ENCODE measurements around the gene ZNF574.
"Not testable (repeated sequence)": the region's sequence is repeated elsewhere in the genome, so short reads cannot be mapped to it uniquely, and the experiment has no call there.

Gene ZNF574

DNA sequence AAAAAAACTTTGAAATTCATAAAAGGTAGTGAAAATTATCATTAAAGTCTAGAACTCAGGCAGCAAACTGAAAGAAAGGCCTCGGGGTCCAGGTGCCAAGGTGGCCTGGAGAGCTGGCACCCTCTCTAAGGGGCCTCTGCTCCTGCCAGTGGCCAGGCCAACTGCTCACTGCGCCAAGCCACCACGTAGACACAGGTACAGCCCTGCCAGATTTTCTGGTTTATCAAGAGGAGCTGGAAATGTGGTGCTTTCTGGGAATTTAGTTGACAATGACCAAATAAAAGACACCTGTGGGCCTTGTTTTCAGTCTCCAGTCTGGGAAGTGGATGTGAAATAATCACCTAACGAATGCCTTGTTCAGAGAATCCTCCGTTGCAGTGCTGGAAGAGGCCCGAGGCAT is 22.8 kb downstream of the ZNF574 start:
- Mint-ChIP-seq H3K27ac (no peak overlapping the region), H3K4me3 (no peak overlapping the region), H3K27me3 (no peaks in the 10 kb centered on the region), H3K9me3 (no peaks in the 10 kb centered on the region), H3K4me1 (peaks cover 10% of the 10 kb centered on the region)
- DNase-seq (no peak), ATAC-seq (no peak)

DNA sequence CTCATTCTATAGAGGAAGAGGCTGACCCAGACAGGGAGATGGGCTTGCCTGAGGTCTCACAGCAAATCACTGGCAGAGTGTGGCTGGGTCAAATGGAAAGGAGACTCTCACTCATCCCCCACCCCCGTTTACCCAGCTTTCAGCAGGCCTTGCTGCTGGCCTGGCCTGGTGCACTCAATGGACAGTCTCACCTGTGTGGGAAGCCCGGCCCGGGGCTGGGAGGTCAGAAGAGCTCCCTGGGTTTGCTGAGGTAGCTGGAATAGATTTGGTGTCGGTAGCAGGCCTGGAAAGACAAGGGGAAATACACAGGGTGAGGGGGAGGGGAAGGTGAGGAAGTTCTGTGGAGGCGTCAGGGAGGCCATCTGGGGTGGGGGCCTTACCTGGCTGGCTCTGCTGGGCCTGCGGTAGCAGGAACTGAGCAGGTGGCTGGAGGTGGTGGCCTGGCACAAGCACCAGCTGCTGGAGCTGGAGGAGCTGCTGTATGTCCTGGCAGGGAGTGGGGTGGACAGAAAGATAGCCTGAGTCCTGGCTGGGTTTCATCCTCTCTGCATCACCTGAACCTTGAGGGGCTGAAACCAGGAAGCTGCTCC is 23.5 kb downstream of the ZNF574 start:
- Mint-ChIP-seq H3K4me1 (peaks cover 7% of the 10 kb centered on the region), H3K27me3 (no peaks in the 10 kb centered on the region), H3K9me3 (no peaks in the 10 kb centered on the region), H3K27ac (peak overlapping the region; percentile 73 to 87), H3K4me3 (no peak overlapping the region)
- ATAC-seq (no peak), DNase-seq (no peak)

DNA sequence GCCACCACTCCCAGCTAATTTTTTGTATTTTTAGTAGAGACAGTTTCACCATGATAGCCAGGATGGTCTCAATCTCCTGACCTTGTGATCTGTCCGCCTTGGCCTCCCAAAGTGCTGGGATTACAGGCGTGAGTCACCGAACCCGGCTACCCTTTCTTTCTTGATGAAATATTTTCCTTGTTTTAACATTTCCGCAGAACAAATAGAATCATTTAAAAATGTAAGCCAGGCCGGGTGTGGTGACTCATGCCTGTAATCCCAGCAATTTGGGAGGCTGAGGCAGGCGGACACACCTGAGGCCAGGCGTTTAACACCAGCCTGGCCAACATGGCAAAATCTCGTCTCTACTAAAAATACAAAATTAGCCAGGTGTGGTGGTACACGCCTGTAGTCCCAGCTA is 24.3 kb downstream of the ZNF574 start:
- not testable (repeated sequence) for H3K27ac Mint-ChIP-seq, ATAC-seq, H3K27me3 Mint-ChIP-seq, H3K4me3 Mint-ChIP-seq, DNase-seq, H3K9me3 Mint-ChIP-seq
- peaks cover 12% of the 10 kb centered on the region for H3K4me1 Mint-ChIP-seq

DNA sequence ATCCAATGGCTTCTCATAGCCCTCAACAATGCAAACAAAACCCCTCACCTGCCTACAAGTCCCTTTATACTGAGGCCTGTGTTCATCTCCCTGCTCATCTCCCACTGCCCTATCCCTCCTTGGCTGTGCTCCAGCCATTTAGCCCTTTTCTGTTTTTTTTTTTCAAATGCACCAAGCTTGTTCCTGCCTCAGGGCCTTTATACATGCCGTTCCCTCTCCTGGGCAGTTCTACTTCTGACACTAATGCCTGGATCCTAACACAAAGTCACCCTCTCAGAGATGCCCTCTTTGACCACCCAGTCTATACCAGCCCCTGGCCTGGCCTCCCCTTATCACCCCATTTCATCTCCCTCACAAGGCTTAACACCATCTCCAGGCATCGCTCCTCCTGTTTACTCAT is 26.9 kb downstream of the ZNF574 start:
- Mint-ChIP-seq H3K9me3 (no peaks in the 10 kb centered on the region), H3K4me1 (peaks cover 27% of the 10 kb centered on the region), H3K4me3 (no peak overlapping the region), H3K27me3 (no peaks in the 10 kb centered on the region), H3K27ac (no peak overlapping the region)
- ATAC-seq (no peak), DNase-seq (no peak)

DNA sequence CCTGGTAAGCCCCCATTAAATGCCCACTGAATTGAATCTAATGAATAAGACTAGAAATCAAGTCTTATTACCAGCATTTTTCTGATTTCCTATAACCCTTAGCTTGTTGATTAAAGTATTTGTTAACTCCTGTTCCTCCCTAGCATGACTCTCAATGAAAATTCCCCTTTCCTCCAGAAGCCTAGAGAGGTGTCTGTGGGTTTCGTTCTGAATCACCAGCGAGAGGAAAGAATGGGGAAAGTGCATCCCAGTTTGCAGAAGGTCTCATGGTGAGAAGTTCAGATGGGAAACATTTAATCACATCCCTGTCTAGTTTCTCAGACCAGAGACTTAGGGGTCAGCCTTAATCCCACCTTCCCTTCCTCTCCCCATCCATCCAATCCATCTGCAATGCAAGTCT is 29.4 kb downstream of the ZNF574 start:
- Mint-ChIP-seq H3K9me3 (no peaks in the 10 kb centered on the region), H3K4me1 (peaks cover 33% of the 10 kb centered on the region), H3K27me3 (no peaks in the 10 kb centered on the region), H3K4me3 (peak overlapping the region in 1 of 2 donors; percentile 77), H3K27ac (peak overlapping the region; percentile 2 to 4)
- no peak for DNase-seq
- no peak for ATAC-seq

DNA sequence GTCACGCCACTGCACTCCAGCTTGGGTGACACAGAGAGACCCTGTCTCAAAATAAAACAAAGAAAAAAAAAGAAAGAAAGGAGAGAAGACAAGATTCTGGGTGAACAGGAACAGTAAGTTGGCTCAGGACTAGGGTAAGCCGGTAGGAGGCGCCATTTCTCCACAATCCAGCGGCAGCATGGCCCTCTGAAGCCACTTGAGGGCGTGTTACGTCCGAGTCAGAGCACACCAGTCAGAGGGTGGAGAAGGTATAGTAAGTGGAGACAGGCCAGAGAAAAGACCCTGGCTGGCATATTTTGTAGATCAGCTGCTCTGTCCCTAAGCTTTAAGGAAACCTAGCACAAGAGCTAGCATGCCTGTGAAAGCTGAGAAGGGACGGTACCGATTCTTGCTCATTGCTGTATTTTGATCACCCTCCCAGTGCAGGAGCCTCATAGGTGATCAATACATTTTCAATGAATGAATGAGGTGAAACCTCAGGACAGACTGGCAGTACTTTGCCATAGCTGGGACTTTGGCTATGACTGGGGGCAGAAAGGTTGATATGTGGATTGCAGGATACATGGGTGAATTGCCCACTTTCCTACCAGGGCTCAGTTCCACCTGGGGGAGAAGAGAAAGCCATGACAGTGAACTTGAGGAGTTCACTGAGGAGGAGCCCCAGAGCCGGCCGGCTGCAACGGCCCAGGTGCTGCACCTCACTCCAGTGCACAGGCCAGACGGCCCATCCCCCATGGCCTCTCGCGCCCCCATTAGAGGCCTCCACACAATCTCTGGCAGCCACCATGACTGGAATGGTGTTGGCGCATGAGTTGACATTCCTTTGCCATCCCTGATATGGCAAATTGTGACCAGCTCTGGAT is 32.8 kb downstream of the ZNF574 start:
- Mint-ChIP-seq H3K27ac (no peak overlapping the region), H3K27me3 (no peaks in the 10 kb centered on the region), H3K4me3 (no peak overlapping the region), H3K4me1 (peaks cover 64% of the 10 kb centered on the region), H3K9me3 (no peaks in the 10 kb centered on the region)
- DNase-seq (peak; percentile 81 to 87), ATAC-seq (peak; percentile 95)

DNA sequence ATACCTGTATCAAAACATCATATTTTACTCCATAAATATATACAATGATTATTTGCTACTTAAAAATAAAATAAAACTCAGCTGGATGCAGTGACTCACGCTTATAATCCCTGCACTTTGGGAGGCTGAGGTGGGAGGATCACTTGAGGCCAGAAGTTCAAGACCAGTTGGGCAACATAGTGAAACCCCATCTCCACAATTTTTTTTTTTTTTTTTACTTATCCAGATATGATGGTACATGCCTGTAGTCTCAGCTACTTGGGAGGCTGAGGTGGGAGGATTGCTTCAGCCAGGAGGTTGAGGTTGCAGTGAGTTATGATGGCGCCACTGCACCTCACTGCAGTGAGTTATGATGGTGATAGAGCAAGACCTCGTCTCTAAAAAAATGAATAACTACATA is 33.9 kb downstream of the ZNF574 start:
- DNase-seq (no peak), ATAC-seq (no peak)
- Mint-ChIP-seq H3K9me3 (no peaks in the 10 kb centered on the region), H3K4me1 (peaks cover 70% of the 10 kb centered on the region), H3K27me3 (no peaks in the 10 kb centered on the region), H3K4me3 (no peak overlapping the region), H3K27ac (no peak overlapping the region)

DNA sequence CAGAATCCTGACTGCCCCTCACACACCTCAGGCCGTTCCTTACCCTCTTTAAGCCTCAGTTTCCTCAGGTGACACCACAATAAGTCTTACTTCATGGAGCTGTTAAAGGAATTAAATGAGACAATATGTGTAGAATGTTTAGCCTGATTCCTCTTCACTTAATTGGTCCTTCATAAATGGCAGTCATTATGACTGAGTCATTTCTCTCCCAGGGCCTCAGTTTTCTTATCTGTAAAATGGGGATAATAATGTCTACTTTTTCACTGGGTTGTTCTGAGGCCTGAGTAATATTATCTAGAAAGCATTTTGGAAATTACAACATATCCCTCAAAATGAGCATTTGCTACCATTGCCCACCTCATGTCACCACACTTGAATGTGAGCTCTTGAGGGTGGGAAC is 34.7 kb downstream of the ZNF574 start:
- Mint-ChIP-seq H3K4me1 (peaks cover 70% of the 10 kb centered on the region), H3K27ac (no peak overlapping the region), H3K9me3 (no peaks in the 10 kb centered on the region), H3K27me3 (no peaks in the 10 kb centered on the region), H3K4me3 (no peak overlapping the region)
- ATAC-seq (no peak), DNase-seq (no peak)

DNA sequence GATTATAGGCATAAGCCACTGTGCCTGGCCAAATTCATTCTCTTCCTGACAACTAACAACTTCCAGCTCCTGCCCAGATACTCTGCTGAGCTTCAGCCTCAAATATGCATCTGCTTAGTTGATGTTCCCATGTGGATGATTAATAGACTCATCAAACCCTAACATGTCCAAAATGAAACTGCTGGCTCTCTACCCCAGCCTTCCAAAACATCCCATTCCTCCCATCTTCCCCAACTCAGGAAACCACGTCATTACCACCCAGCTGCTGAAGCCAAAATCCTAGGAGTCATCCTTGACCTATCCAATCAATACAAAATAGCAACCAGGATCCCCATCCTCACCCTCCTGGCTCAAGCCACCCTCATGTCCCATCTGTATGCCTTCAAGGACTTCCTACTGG is 35.4 kb downstream of the ZNF574 start:
- peak overlapping the region in 1 of 2 donors; percentile 79 for H3K27ac Mint-ChIP-seq
- H3K27me3 Mint-ChIP-seq, result no peaks in the 10 kb centered on the region
- no peak overlapping the region for H3K4me3 Mint-ChIP-seq
- ATAC-seq, result no peak
- DNase-seq, result no peak
- no peaks in the 10 kb centered on the region for H3K9me3 Mint-ChIP-seq
- peaks cover 70% of the 10 kb centered on the region for H3K4me1 Mint-ChIP-seq

DNA sequence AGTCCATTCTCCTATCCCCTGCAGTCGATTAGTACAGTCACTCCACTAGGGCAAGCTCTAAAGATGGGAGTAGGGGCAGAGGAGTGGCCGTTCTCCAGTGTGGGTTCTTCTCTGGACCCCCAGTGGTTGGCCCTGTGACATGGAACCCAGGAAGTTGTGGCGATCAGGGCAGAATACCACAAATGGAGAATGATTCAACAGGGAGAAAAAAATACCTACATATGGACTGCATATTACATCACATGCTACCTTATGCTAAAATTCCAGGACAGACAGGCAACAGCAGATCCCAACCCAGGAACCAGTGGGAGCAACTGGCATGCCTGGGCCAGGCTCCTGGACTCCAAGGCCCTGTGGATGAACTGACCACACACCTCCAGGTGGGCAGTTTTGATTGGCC is 35.8 kb downstream of the ZNF574 start:
- H3K27ac Mint-ChIP-seq, result peak overlapping the region; percentile 75 to 79
- H3K4me3 Mint-ChIP-seq, result no peak overlapping the region
- H3K9me3 Mint-ChIP-seq, result no peaks in the 10 kb centered on the region
- DNase-seq (no peak), ATAC-seq (peak; percentile 3)
- H3K4me1 Mint-ChIP-seq, result peaks cover 72% of the 10 kb centered on the region
- H3K27me3 Mint-ChIP-seq, result no peaks in the 10 kb centered on the region

DNA sequence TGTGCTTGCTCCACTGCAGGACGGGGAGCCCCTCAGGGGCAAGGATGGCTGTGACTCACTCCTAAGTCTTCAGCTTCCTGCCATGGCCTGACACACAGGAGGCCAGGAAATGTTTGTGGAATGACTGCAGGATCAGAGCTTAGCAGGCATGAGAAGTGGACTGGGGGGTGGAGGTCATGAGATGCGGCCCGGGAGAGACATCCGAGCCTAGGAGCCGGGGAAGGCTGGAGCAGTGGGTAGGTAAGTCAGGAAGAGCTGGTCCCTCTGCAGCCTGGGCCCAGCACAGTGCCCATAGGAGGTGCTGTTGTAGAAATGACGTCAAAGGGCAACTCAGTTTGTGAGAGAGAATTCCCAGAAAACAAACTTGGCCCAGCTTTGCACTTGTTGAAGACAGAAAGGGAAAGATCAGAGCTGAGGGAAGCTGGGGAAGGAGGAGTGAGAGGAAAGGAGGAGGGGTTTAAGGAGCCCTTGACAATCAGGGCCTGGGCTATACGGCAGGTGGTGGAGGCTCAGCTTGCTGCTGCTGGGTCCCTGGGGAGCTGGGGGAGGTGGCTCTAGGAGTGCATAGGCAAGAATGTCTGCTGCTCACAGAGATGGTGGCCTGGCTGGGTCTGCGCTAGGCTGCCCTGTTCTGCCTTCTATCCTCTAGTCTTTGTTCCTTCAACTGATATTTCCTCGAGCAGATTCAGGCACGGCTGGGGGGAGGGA is 37.8 kb downstream of the ZNF574 start:
- ATAC-seq, result peak; percentile 33
- Mint-ChIP-seq H3K27me3 (no peaks in the 10 kb centered on the region), H3K27ac (peak overlapping the region; percentile 84 to 91), H3K4me3 (peak overlapping the region; percentile 17 to 24), H3K4me1 (peaks cover 71% of the 10 kb centered on the region), H3K9me3 (no peaks in the 10 kb centered on the region)
- no peak for DNase-seq

DNA sequence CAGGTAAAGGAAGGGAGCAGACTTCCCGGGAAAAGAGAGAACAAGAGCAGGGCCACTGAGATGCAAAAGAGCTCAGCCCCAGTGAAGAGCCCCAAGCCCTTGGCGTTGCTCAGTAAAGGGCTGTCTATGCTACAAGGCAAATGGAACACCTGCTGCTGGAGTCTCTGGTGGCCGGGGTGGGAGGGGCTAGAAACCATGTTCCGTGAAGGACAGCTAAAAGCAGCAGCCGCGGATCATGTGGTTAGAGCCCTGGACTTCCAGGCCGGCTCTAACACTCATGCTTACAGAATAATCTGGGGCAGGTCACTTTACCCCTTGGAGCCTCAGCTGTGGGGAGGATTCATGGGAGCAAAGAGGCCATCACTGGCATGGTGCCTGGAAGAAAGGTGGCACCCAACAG is 38.4 kb downstream of the ZNF574 start:
- no peak overlapping the region for H3K4me3 Mint-ChIP-seq
- H3K27me3 Mint-ChIP-seq, result no peaks in the 10 kb centered on the region
- ATAC-seq (no peak), DNase-seq (no peak)
- H3K27ac Mint-ChIP-seq, result no peak overlapping the region
- H3K9me3 Mint-ChIP-seq, result no peaks in the 10 kb centered on the region
- H3K4me1 Mint-ChIP-seq, result peaks cover 74% of the 10 kb centered on the region

DNA sequence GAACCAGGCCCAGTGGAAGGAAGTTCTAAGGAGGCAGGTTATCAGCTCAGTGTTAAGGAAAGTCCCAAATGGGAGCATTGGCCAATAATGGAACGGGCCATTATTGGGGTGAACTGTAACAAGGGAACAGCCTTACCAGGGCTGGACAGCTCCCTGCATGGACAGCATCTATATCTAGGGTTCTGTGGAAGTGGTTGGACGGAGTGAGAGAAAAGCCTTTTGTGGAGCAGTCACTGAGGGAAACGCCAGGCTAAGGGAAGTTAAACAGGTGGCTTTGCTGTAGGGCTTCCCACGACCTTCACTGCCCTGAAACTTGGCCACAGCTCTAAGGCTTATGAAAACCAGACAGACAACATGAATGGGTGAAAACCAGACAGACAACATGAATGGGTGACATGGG is 39.3 kb downstream of the ZNF574 start:
- peaks cover 79% of the 10 kb centered on the region for H3K4me1 Mint-ChIP-seq

DNA sequence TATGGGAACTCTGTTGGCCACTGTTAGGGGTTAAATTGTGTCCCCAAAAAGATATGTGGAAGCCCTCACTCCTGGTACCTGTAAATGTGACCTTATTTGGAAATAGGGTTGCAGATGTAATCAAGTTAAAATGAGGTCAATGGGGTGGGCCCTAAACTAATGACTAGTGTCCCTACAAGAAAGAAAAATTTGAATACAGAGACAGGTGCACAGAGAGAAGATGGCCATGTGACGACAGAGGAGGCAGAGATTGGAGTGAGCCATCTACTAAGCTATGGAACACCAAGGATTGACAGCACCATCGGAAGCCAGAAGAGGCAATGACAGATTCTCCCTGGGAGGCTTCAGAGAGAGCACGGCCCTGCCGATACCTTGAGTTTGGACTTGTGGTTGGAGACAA is 39.7 kb downstream of the ZNF574 start:
- peaks cover 83% of the 10 kb centered on the region for H3K4me1 Mint-ChIP-seq
- no peak overlapping the region for H3K4me3 Mint-ChIP-seq
- no peaks in the 10 kb centered on the region for H3K27me3 Mint-ChIP-seq
- H3K27ac Mint-ChIP-seq, result peak overlapping the region in 1 of 2 donors; percentile 56
- DNase-seq (no peak), ATAC-seq (no peak)
- H3K9me3 Mint-ChIP-seq, result no peaks in the 10 kb centered on the region

More for the DNA sequence above, 39.3 kb downstream of the ZNF574 start:
- no peak overlapping the region for H3K4me3 Mint-ChIP-seq
- DNase-seq (no peak), ATAC-seq (no peak)
- no peaks in the 10 kb centered on the region for H3K9me3 Mint-ChIP-seq
- no peaks in the 10 kb centered on the region for H3K27me3 Mint-ChIP-seq
- peak overlapping the region; percentile 27 to 77 for H3K27ac Mint-ChIP-seq

DNA sequence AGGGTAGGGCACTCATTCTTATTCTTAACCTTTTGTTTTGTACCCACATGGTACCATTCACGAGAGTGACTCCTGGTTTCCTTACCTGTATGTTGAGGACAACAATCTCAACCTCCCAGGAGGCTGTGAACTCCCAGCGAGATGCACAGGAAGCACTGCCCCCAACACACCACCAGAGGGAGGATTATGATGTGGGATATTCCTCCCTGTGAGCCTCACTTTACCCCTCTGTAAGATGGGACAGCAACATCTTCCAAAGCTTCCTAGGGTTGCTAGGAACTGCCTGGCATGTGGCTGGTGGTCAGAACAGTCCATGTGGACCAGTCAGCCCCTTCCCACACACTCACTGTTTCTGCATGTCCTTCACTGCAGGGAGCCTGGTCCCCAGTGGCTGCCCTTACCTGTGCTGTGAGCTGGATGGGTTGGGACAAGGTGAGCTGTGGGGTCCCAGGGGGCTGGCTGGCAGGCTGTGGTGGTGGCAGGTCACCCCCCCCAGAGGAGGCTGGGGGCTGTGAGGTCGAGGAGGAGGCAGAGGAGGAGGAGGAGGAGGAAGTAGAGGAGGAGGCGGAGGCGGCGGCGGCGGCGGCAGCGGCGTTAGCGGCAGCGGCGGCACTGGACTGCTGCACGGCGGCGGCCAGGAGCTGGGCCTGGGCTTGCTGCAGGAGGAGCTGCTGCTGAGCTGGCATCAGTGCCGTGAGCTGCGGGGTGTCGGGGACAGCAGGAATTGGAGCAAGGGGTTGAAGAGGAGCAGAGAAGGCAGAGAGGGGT is 40.5 kb downstream of the ZNF574 start:
- H3K4me1 Mint-ChIP-seq, result peaks cover 83% of the 10 kb centered on the region
- DNase-seq (no peak), ATAC-seq (no peak)
- H3K27me3 Mint-ChIP-seq, result no peaks in the 10 kb centered on the region
- no peak overlapping the region for H3K27ac Mint-ChIP-seq
- no peaks in the 10 kb centered on the region for H3K9me3 Mint-ChIP-seq
- no peak overlapping the region for H3K4me3 Mint-ChIP-seq
